ENCODE data around the gene TESK1.
A peak's percentile ranks its signal among the peaks of the same experiment; 100 is the strongest.

Gene TESK1

DNA sequence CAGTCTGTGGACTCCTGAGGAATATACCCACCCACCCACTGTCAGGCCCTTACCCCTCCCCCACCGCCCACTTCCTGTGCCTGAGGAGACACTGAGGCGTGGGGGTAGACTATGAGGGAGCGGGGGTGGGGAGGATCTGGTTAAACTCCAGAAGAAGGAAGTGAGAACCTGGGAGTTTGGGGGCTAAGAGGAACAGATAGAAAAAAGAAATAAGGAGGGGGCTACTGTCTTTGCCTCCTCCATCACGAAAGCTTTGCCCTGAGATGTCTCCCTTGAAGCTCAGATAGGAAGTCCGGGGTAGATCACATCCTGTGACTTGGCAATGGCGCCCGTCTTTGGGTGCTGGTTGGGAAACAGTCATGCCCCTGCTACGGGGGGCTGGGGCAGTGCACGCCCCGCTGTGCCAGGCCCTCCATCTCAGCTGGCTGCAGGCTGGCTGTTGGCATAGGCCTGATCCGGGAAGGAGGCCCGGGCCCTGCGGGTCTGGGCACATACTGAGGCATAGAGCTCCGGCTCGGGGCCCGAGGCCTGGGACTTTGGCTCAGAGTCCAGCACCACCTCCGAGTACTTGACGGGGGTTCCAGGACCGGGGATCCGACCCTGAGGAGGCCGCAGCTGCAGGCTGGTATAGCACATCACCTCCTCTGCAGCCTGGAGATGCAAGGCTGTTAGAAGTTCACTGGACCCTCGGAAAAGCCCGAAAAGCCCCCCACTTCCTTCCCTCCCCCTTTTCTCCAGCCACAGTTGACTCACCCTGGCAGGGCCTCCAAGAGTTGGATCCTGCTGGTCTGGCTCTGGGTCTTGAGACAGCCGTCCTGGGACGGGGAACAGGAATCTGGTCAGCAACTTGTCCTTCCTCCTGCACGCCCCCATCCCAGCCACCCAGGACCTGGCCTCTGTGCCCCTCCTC lies 44.6 kb downstream of the TESK1 start:
- peak; percentile 61 to 78 (median 68) for DNase-seq

DNA sequence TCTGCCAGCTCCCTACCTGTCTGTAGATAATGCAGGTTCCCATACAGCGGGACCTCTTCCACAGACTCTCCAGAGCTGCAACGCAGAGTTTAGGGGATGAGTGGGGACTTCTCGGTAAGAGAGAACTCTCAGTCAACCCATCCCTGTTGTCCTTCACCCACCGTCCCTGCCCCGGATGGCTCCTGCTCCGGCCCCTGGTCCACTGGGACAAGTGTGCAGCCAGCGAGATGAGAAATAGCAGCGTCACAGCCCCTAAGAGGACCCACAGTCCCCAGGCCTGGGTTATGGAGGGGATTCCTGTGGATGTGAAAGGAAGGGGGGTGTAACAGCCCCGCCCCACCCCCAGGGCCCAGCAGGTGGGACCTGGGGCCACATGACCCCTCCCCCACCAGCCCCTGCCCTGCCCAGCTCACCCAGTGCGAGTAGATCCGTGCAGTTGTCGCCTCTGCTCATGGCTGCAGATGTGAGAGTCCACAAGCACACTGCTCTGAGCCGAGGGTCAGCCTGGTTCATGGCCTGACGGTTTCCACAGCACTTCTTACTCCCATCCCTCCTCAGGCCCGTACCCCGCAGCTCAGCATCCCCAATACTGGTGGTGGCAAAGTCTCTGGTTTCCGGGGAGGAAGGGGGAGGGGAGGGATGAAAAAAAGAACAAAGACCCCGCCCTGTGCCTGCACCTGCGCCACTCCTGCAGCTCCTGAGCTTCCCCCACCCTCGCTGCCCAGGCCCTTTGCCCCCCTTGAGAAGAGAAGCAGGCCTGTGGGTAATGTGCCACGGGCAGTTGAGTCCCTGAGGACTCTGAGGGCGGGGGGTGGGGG lies 45.5 kb downstream of the TESK1 start, which contains the start of gene SIT1:
Gene SIT1 (minus strand): TSS at position 591 of the 818 bp plus-strand sequence. CDS start 78 bp downstream, at position 513.
- DNase-seq = no peak

GRCh38 chr9:35651956-35652828 lies 47.1 kb downstream of the TESK1 start:
- DNase-seq = peak; percentile 69 to 91 (median 91)

- DNase-seq = no peak
Observed at GRCh38 chr9:35652829-35653209, 47.8 kb downstream of the TESK1 start.

GRCh38 chr9:35653611-35654010 lies 48.5 kb downstream of the TESK1 start:
- DNase-seq = no peak

GRCh38 chr9:35656348-35656747 lies 51.3 kb downstream of the TESK1 start:
- no peak for DNase-seq

DNA sequence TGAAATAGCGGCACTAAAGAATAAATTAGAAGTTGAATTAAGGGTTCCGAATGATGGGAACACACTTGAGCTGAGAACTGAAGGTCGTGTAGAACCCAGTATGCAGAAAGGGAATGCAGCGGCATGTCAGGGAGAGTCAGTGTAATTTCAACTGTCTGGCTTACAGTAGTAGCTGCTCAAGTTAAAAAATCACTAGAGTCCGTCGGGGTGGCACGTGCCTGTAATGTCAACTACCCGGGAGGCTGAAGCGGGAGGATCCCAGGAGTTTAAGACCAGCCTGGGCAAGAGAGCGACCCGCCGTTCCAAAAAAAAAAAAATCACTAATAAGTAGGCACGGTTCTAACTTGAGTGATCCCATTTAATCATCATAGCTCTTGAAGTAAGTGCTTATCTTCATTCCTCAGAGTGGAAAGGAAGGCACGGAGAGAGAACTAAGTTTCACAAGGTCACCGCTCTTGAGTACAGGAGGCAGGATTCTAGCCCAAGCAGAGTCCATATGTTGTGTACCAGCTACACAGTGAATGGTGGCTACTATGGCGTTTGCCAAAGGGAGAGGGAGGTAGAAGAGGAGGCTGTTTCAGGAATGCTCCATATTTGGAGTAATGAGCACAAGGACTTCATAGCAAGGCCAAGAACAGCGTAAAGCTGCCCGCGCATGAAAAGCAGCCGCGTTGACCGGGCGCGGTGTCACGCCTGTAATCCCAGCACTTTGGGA lies 51.9 kb downstream of the TESK1 start:
- no peak for DNase-seq

DNA sequence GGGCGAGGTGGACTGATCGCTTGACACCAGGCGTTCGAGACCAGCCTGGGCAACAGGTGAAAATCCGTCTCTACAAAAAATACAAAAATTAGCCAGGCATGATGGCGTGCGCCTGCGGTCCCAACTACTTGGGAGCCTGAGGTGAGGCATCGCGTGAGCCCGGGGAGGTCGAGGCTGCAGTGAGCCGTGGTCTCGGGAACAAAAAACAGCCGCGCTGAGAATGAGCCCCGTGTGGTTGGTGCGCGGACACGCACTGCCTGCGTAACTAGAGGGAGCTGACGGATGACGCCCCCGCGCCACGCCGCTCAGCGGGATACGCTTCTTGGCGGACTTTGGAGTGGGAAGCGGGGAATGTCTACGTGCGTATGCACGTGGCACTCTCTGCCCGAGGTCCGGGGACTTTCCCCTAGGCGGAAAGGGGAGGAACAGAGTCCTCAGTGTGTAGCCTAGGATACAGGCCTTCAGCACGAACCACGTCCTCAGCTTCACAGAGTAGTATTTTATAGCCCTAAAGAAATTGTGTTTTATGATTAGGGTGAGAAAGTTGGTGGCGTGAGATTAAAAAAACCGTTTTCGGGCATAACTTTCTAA lies 52.6 kb downstream of the TESK1 start, which contains the start of gene RMRP:
Gene RMRP (minus strand): TSS at position 474 of the 591 bp plus-strand sequence.
- peak; percentile 99 to 100 (median 99) for DNase-seq

GRCh38 chr9:35658137-35658967 lies 53.3 kb downstream of the TESK1 start, which contains the start of gene CCDC107:
TSS of gene CCDC107 (plus strand) at chr9:35658292. CDS start at chr9:35658380, 88 bp downstream.
- peak; percentile 94 to 98 (median 97) for DNase-seq

DNA sequence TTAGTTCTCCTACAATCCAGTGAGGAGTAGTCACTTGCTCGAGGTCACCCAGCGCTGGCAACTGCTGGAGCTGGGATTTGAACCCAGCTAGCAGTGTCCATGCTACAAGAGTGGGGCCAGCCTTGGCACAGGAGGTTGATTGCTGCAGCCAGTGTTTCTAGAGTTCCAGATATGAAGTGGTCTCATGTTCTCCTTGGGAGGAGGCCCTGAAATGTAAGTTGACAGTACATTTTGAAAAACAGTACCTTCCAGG lies 53.8 kb downstream of the TESK1 start:
- DNase-seq = peak; percentile 41 to 48 (median 46)

- DNase-seq = no peak
Observed at GRCh38 chr9:35659340-35659739, 54.3 kb downstream of the TESK1 start.

Data from suppressor macrophage treated with lipopolysaccharide for 1 hour (primary cell).